GM19395 (cell line): Measurements from ENCODE around the gene THADA.
"Not testable (repeated sequence)": the region's sequence is repeated elsewhere in the genome, so short reads cannot be mapped to it uniquely, and the experiment has no call there.

Experiments used
- ATAC-seq: cut with Tn5 transposase; IDR thresholded peaks from one replicate; pipeline ENCODE4 v1.9.1; 2021; ENCODE audit warnings: mild to moderate bottlenecking, moderate library complexity; ENCODE audit not compliant: unreplicated experiment

The THADA gene

GRCh38 chr2:43285987-43286386 lies 309.9 kb downstream of the THADA start:
- ATAC-seq: no peak

GRCh38 chr2:43284967-43285366 lies 310.9 kb downstream of the THADA start:
- ATAC-seq: no peak

- not testable (repeated sequence) for ATAC-seq
These were observed 311.5 kb downstream of the THADA start for GRCh38 chr2:43284347-43284746.

GRCh38 chr2:43280994-43281393 lies 314.8 kb downstream of the THADA start:
- no peak for ATAC-seq

GRCh38 chr2:43279317-43279840 lies 316.5 kb downstream of the THADA start:
- no peak for ATAC-seq

- ATAC-seq: no peak
These were observed 317.1 kb downstream of the THADA start for GRCh38 chr2:43278564-43279220.

GRCh38 chr2:43276962-43277391 lies 318.9 kb downstream of the THADA start:
- ATAC-seq: no peak

- no peak for ATAC-seq
These were observed 319.4 kb downstream of the THADA start for GRCh38 chr2:43276266-43276941.

GRCh38 chr2:43274721-43275120 lies 321.1 kb downstream of the THADA start:
- ATAC-seq: no peak

GRCh38 chr2:43274055-43274454 lies 321.8 kb downstream of the THADA start:
- no peak for ATAC-seq

- ATAC-seq: no peak
These were observed 322.3 kb downstream of the THADA start for GRCh38 chr2:43273529-43273928.

GRCh38 chr2:43270930-43271615 lies 324.8 kb downstream of the THADA start:
- no peak for ATAC-seq

GRCh38 chr2:43270461-43270860 lies 325.4 kb downstream of the THADA start:
- ATAC-seq: no peak

- no peak for ATAC-seq
These were observed 326.1 kb downstream of the THADA start for GRCh38 chr2:43269706-43270105.

GRCh38 chr2:43269074-43269572 lies 326.7 kb downstream of the THADA start:
- no peak for ATAC-seq

- ATAC-seq: no peak
These were observed 327.5 kb downstream of the THADA start for GRCh38 chr2:43268066-43268953.

- no peak for ATAC-seq
These were observed 328.5 kb downstream of the THADA start for GRCh38 chr2:43267381-43267780.

GRCh38 chr2:43266711-43267111 lies 329.1 kb downstream of the THADA start:
- no peak for ATAC-seq

GRCh38 chr2:43265421-43265820 lies 330.4 kb downstream of the THADA start:
- ATAC-seq: no peak

GRCh38 chr2:43265001-43265400 lies 330.8 kb downstream of the THADA start:
- no peak for ATAC-seq

GRCh38 chr2:43262951-43263350 lies 332.9 kb downstream of the THADA start:
- ATAC-seq: no peak
